IMR-90 (cell line): ENCODE results near the gene ZNF341. TPM values are rescaled to one million over a fixed set of nuclear protein-coding genes. Genes with fewer than 3 reads are reported as not detected.

ENCODE experiments used
- ATAC-seq: fragments of 200-7000 bp; cut with Tn5 transposase; 2 replicates; pipeline ENCODE4 v1.9.1; 2020; ENCODE audit warnings: low read depth, mild to moderate bottlenecking, moderate library complexity
- BruUV-seq: library from RNA; stranded (reverse); fragments of 400-500 nt; replicated peaks from 2 replicates; lab custom pipeline; 2021; lab: Mats Ljungman, UMichigan
- CTCF ChIA-PET: fragments of 300-600 bp; formaldehyde crosslinking; extraction: SDS; loops from one replicate; lab custom pipeline; 2021; ENCODE audit warnings: antibody characterized with exemption; lab: Yijun Ruan, JAX
- POLR2A ChIA-PET: fragments of 300-600 bp; sonication (Branson Sonifier 250); formaldehyde crosslinking; loops from one replicate; lab custom pipeline; 2022; ENCODE audit warnings: antibody characterized with exemption; ENCODE audit not compliant: unreplicated experiment; lab: Charles Lee
- DNase-seq: peaks from one replicate; pipeline ENCODE4 v3.0.0; 2013
- H2AFZ ChIP-seq: replicated peaks from 2 replicates; pipeline ENCODE3; 2013; ENCODE audit warnings: low read length, mild to moderate bottlenecking; ENCODE audit not compliant: poor library complexity
- H2AK5ac ChIP-seq: 2 replicates; pipeline ENCODE4 v1.6.1; 2013; ENCODE audit warnings: low read depth, low read length, inconsistent platforms
- H2AK9ac ChIP-seq: replicated peaks from 2 replicates; pipeline ENCODE3; 2013; ENCODE audit warnings: mild to moderate bottlenecking, low read depth, low read length, moderate library complexity; ENCODE audit not compliant: poor library complexity
- H2BK120ac ChIP-seq: 2 replicates; pipeline ENCODE4 v1.6.1; 2013; ENCODE audit warnings: low read depth, low read length, inconsistent platforms
- H2BK15ac ChIP-seq: 3 replicates; pipeline ENCODE4 v1.6.1; 2013; ENCODE audit warnings: low read depth, low read length, inconsistent platforms
- H2BK20ac ChIP-seq: 2 replicates; pipeline ENCODE4 v1.6.1; 2013; ENCODE audit warnings: low read depth, mild to moderate bottlenecking, inconsistent platforms, low read length, moderate library complexity
- H2BK5ac ChIP-seq: 2 replicates; pipeline ENCODE4 v1.6.1; 2013; ENCODE audit warnings: mild to moderate bottlenecking, low read depth, low read length, inconsistent platforms; ENCODE audit not compliant: poor library complexity, severe bottlenecking
- H3K14ac ChIP-seq: replicated peaks from 2 replicates; pipeline ENCODE4 v1.6.1; 2013; ENCODE audit warnings: low read depth, low read length, inconsistent platforms
- H3K18ac ChIP-seq: 2 replicates; pipeline ENCODE4 v1.6.1; 2013; ENCODE audit warnings: low read depth, low read length, control low read depth
- H3K23ac ChIP-seq: 2 replicates; pipeline ENCODE4 v1.6.1; 2013; ENCODE audit warnings: low read depth, low read length, inconsistent platforms
- H3K27ac ChIP-seq: 2 replicates; pipeline ENCODE4 v1.5.1; 2013; ENCODE audit warnings: mild to moderate bottlenecking, control low read depth, low read length; ENCODE audit not compliant: insufficient read depth
- H3K27me3 ChIP-seq: 2 replicates; pipeline ENCODE4 v1.6.1; 2013; ENCODE audit warnings: low read length; ENCODE audit not compliant: control insufficient read depth, insufficient read depth
- H3K36me3 ChIP-seq: 2 replicates; pipeline ENCODE4 v1.6.1; 2013; ENCODE audit warnings: low read length, mixed read lengths; ENCODE audit not compliant: control insufficient read depth, insufficient read depth
- H3K4ac ChIP-seq: 2 replicates; pipeline ENCODE4 v1.6.1; 2013; ENCODE audit warnings: low read depth, low read length, inconsistent platforms
- H3K4me1 ChIP-seq: 2 replicates; pipeline ENCODE4 v1.6.1; 2013; ENCODE audit warnings: low read length, mixed read lengths; ENCODE audit not compliant: control insufficient read depth, insufficient read depth
- H3K4me2 ChIP-seq: 2 replicates; pipeline ENCODE4 v1.6.1; 2013; ENCODE audit warnings: low read depth, mild to moderate bottlenecking, control low read depth, low read length, moderate library complexity
- H3K4me3 ChIP-seq: 2 replicates; pipeline ENCODE4 v1.5.1; 2013; ENCODE audit warnings: low read depth, mild to moderate bottlenecking, control low read depth, low read length, moderate library complexity; ENCODE audit not compliant: insufficient read depth
- H3K56ac ChIP-seq: 2 replicates; pipeline ENCODE4 v1.6.1; 2013; ENCODE audit warnings: low read length, inconsistent platforms; ENCODE audit not compliant: insufficient read depth; ENCODE audit errors: extremely low read depth
- H3K79me1 ChIP-seq, 2 experiments: 2 replicates each; pipeline ENCODE4 v1.6.1; 2013; ENCODE audit warnings: low read length in 2 of 2, inconsistent platforms in 1 of 2, low read depth in 1 of 2
- H3K9ac ChIP-seq: 2 replicates; pipeline ENCODE4 v1.6.1; 2013; ENCODE audit warnings: low read depth, low read length, control low read depth
- H3K9me1 ChIP-seq: 2 replicates; pipeline ENCODE4 v1.6.1; 2013; ENCODE audit warnings: low read length, inconsistent platforms; ENCODE audit not compliant: insufficient read depth
- H3K9me3 ChIP-seq: 2 replicates; pipeline ENCODE4 v1.6.1; 2013; ENCODE audit warnings: low read length; ENCODE audit not compliant: control insufficient read depth, insufficient read depth
- H4K20me1 ChIP-seq: 2 replicates; pipeline ENCODE4 v1.6.1; 2013; ENCODE audit warnings: low read length, inconsistent platforms; ENCODE audit not compliant: insufficient read depth
- H4K5ac ChIP-seq: 2 replicates; pipeline ENCODE4 v1.6.1; 2013; ENCODE audit warnings: mild to moderate bottlenecking, low read depth, low read length, control low read depth
- H4K8ac ChIP-seq, 2 experiments: 2 replicates each; pipeline ENCODE4 v1.6.1; 2013; ENCODE audit warnings: low read depth in 2 of 2, low read length in 2 of 2, control low read depth in 1 of 2, inconsistent platforms in 1 of 2
- H4K91ac ChIP-seq: 2 replicates; pipeline ENCODE4 v1.6.1; 2013; ENCODE audit warnings: low read depth, low read length, inconsistent platforms; ENCODE audit not compliant: insufficient read depth
- BHLHE40 ChIP-seq: fragments of 150-350 bp; IDR thresholded peaks from 2 replicates; pipeline ENCODE4 v1.6.1; 2016; ENCODE audit warnings: mild to moderate bottlenecking, low read depth, low read length
- CEBPB ChIP-seq: IDR thresholded peaks from 2 replicates; pipeline ENCODE4 v1.6.1; 2012; ENCODE audit warnings: low read depth, low read length, improper control_type of control experiment
- CHD1 ChIP-seq: IDR thresholded peaks from 2 replicates; pipeline ENCODE4 v1.6.1; 2012; ENCODE audit warnings: low read depth, low read length, improper control_type of control experiment
- FOS ChIP-seq: fragments of 150-350 bp; IDR thresholded peaks from 2 replicates; pipeline ENCODE4 v1.6.1; 2016; ENCODE audit warnings: low read depth, low read length
- RAD21 ChIP-seq: IDR thresholded peaks from 2 replicates; pipeline ENCODE4 v1.6.1; 2012; ENCODE audit warnings: low read length, improper control_type of control experiment
- RCOR1 ChIP-seq: IDR thresholded peaks from 2 replicates; pipeline ENCODE4 v1.6.1; 2012; ENCODE audit warnings: mild to moderate bottlenecking, low read length, improper control_type of control experiment; ENCODE audit not compliant: insufficient replicate concordance
- RFX5 ChIP-seq: IDR thresholded peaks from 2 replicates; pipeline ENCODE4 v1.8.0; 2012; ENCODE audit warnings: low read depth, mild to moderate bottlenecking, low read length, moderate library complexity
- WGBS, 2 experiments: methylation state at CpG; one replicate each; pipeline versions ENCODE4 v1.1.5 to v1.1.7; 2013; ENCODE audit warnings: missing lambda C conversion rate in 2 of 2; ENCODE audit not compliant: insufficient read length in 1 of 2; ENCODE audit errors: extremely low coverage in 2 of 2; 5-methylcytosine and 5-hydroxymethylcytosine counted together
- dilution Hi-C: fragments of 300-500 bp; cut with HindIII; formaldehyde crosslinking; loops from one replicate; pipeline ENCODE4 v1.14.3; 2018; ENCODE audit warnings: low sequenced_read_pairs; ENCODE audit not compliant: unreplicated experiment
- in situ Hi-C: fragments of 300-500 bp; cut with MboI; formaldehyde crosslinking; loops from 3 replicates; pipeline ENCODE4 v1.14.3; 2019; ENCODE audit warnings: low sequenced_read_pairs, inconsistent platforms, mixed read lengths
- intact Hi-C: fragments of 100-400 bp; cut with micrococcal nuclease; formaldehyde crosslinking; loops from 2 replicates; pipeline ENCODE4 v1.10.0; 2022
- polyA plus RNA-seq, 3 experiments: library from polyadenylated mRNA; depleted of rRNA; stranded (reverse); fragments of >200 nt; gene quantifications; 2 replicates each; pipeline ENCODE4 v1.2.3, GENCODE V29; 2012; ENCODE audit warnings: low replicate concordance in 1 of 3
- total RNA-seq: library from RNA; depleted of rRNA; stranded (reverse); fragments of >200 nt; gene quantifications from 2 replicates; pipeline ENCODE4 v1.2.3, GENCODE V29; 2012
- TF ChIP-seq, protein P1 (sequence below): fragments of 150-350 bp; IDR thresholded peaks from 2 replicates; pipeline ENCODE4 v1.6.1; 2016; ENCODE audit warnings: low read depth, mild to moderate bottlenecking, low read length, moderate library complexity, borderline replicate concordance
- TF ChIP-seq, protein P2 (sequence below): conservative IDR thresholded peaks from 2 replicates; pipeline ENCODE4 v1.5.1; 2012; ENCODE audit warnings: mild to moderate bottlenecking, low read depth, low read length, improper control_type of control experiment
- TF ChIP-seq, protein P3 (sequence below): fragments of 150-350 bp; IDR thresholded peaks from 2 replicates; pipeline ENCODE4 v1.6.1; 2017; ENCODE audit warnings: mild to moderate bottlenecking, antibody characterized with exemption, low read length, low read depth

Gene ZNF341
- total and polyA plus RNA-seq, 2 of the 4 experiments (the other 2 are of a cell fraction) = 1.1 to 3.4 TPM

DNA sequence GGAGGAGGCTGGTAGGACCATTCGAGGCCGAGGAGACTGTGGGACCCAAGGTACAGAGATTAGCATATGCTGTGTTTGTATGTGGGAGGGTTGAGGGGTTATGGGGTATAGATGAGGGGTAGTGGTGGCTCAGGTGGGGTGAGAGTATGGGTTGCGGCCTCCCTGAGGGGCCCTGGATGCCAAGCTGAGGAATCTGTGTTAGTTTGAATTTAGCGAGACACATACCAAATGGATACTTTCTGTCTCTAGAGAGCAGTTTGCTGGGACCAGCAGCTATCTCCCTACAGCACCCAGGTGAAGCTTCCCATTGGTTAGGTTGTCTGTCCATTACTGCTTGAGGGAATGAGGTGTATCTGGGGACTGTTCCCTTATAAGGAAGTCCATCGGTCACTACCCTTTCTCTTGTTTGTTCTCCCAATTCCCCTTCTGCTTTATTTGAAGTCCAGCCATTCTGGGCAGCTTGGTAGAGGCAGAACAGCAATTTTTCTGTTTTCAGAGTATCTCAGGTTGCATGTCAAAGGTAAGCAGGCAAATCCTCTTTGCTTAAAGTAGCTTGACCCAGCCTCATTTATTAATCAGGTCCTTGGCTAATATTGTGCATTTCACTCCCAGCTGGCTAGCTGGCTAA lies 94.6 kb downstream of the ZNF341 start:
- H3K79me1 ChIP-seq = peaks cover 55 to 92% of the 10 kb centered on the region in 2 experiments
- no peak overlapping the region for H2AK5ac ChIP-seq
- H4K5ac ChIP-seq = no peak overlapping the region
- H3K9me1 ChIP-seq = peaks cover 51% of the 10 kb centered on the region
- no peak overlapping the region for H2BK20ac ChIP-seq
- ChIA-PET POLR2A (interaction anchor here (0.6 kb wide), 1 partner anchor 167 kb away, joined by 6 read pairs; no protein-coding TSS in a partner anchor), CTCF (interaction anchor here (1.1 kb wide), 1 partner anchor 9 kb away, joined by 3 read pairs; no protein-coding TSS in a partner anchor)
- H3K23ac ChIP-seq = no peak overlapping the region
- no peak overlapping the region for H2BK15ac ChIP-seq
- no peak overlapping the region for H3K56ac ChIP-seq
- H4K20me1 ChIP-seq = peaks cover 96% of the 10 kb centered on the region
- no peaks in the 10 kb centered on the region for H3K27me3 ChIP-seq
- BruUV-seq = no TSS peak
- no peak overlapping the region for H2AK9ac ChIP-seq
- in situ Hi-C loops (no loop called here), dilution Hi-C loops (no loop called here), intact Hi-C loops (no loop called here)
- DNase-seq (no peak), ATAC-seq (no peak)
- no CpG with 5 or more reads among the region's 5 CpGs for WGBS, 2 experiments
- H4K8ac ChIP-seq = no peak overlapping the region
- no peaks in the 10 kb centered on the region for H3K9me3 ChIP-seq
- no peak overlapping the region for H3K27ac ChIP-seq
- H4K91ac ChIP-seq = no peak overlapping the region
- no peak for TF ChIP-seq CHD1
- TF ChIP-seq, protein P1, sequence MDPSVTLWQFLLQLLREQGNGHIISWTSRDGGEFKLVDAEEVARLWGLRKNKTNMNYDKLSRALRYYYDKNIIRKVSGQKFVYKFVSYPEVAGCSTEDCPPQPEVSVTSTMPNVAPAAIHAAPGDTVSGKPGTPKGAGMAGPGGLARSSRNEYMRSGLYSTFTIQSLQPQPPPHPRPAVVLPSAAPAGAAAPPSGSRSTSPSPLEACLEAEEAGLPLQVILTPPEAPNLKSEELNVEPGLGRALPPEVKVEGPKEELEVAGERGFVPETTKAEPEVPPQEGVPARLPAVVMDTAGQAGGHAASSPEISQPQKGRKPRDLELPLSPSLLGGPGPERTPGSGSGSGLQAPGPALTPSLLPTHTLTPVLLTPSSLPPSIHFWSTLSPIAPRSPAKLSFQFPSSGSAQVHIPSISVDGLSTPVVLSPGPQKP = no peak
- TF ChIP-seq, protein P2, sequence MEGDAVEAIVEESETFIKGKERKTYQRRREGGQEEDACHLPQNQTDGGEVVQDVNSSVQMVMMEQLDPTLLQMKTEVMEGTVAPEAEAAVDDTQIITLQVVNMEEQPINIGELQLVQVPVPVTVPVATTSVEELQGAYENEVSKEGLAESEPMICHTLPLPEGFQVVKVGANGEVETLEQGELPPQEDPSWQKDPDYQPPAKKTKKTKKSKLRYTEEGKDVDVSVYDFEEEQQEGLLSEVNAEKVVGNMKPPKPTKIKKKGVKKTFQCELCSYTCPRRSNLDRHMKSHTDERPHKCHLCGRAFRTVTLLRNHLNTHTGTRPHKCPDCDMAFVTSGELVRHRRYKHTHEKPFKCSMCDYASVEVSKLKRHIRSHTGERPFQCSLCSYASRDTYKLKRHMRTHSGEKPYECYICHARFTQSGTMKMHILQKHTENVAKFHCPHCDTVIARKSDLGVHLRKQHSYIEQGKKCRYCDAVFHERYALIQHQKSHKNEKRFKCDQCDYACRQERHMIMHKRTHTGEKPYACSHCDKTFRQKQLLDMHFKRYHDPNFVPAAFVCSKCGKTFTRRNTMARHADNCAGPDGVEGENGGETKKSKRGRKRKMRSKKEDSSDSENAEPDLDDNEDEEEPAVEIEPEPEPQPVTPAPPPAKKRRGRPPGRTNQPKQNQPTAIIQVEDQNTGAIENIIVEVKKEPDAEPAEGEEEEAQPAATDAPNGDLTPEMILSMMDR = no peak
- TF ChIP-seq RCOR1 = no peak
- TF ChIP-seq RAD21 = no peak
- TF ChIP-seq, protein P3, sequence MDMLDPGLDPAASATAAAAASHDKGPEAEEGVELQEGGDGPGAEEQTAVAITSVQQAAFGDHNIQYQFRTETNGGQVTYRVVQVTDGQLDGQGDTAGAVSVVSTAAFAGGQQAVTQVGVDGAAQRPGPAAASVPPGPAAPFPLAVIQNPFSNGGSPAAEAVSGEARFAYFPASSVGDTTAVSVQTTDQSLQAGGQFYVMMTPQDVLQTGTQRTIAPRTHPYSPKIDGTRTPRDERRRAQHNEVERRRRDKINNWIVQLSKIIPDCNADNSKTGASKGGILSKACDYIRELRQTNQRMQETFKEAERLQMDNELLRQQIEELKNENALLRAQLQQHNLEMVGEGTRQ = no peak
- TF ChIP-seq FOS = no peak
- TF ChIP-seq RFX5 = no peak
- TF ChIP-seq BHLHE40 = no peak
- no peak for TF ChIP-seq CEBPB
- H2BK5ac ChIP-seq = no peak overlapping the region
- H3K4ac ChIP-seq = no peak overlapping the region
- no peak overlapping the region; the same call in 1 of the 2 replicates for H3K4me2 ChIP-seq
- H2BK120ac ChIP-seq = no peak overlapping the region
- no peak overlapping the region for H2AFZ ChIP-seq
- H3K18ac ChIP-seq = no peak overlapping the region
- H3K4me3 ChIP-seq = no peak overlapping the region
- no peak overlapping the region for H3K9ac ChIP-seq
- H3K14ac ChIP-seq = no peak overlapping the region
- H3K36me3 ChIP-seq = peaks cover 3% of the 10 kb centered on the region; the same call in 1 of the 2 replicates
- H3K4me1 ChIP-seq = peaks cover 25% of the 10 kb centered on the region
